OCI-LY7 (cell line): Measurements from ENCODE around the gene ADD2.

ENCODE experiments used
- CTCF ChIP-seq: fragments of 200-600 bp; sonication (generic); conservative IDR thresholded peaks from 2 replicates; pipeline ENCODE4 v1.5.1; 2014; ENCODE audit warnings: mild to moderate bottlenecking, antibody characterized with exemption, low read length, moderate library complexity, mixed read lengths
- EZH2phosphoT487 ChIP-seq: fragments of 200-600 bp; sonication (generic); IDR thresholded peaks from 2 replicates; pipeline ENCODE4 v1.6.1; 2018; ENCODE audit warnings: low read depth, borderline replicate concordance, mild to moderate bottlenecking, mixed run types, antibody characterized with exemption, low read length, moderate library complexity, mixed read lengths

- TF ChIP-seq CTCF: no peak
- TF ChIP-seq EZH2phosphoT487: no peak
These were observed 116.3 kb downstream of the ADD2 start for GRCh38 chr2:70651727-70652126.
